Heart left ventricle (tissue), 13 donors: Measurements from ENCODE around the gene TUBA4A.
"Not testable (repeated sequence)": the region's sequence is repeated elsewhere in the genome, so short reads cannot be mapped to it uniquely, and the experiment has no call there.

Source experiments
- POLR2A ChIP-seq, 2 donors: fragments of 450-650 bp; IDR thresholded peaks; one replicate each; pipeline ENCODE4 v1.6.1; 2017; ENCODE audit warnings: antibody characterized with exemption in 2 of 2, mild to moderate bottlenecking in 2 of 2, moderate library complexity in 2 of 2
- TF ChIP-seq, protein P1 (sequence below), 12 donors: fragments of 200-600 bp; sonication (generic) in 4 of 12; IDR thresholded peaks; one replicate each; pipeline versions ENCODE4 v1.5.0 to v1.8.0; 2018 to 2022; ENCODE audit warnings: antibody characterized with exemption in 12 of 12, mild to moderate bottlenecking in 5 of 12
- donor health status: ischemic (EF 13 %, LVEDD 7.1; RV severe dilation, severe dysfunction).
- donor health status: DM: no; HTN: yes; CAD: no.
- donor health status: DM: no; HTN: no; CAD: no.
- donor health status: ischemic (EF 25% LVEDD 6.9; RV normal size, moderate dysfunction).
- donor health status: ischemic (EF 25% LVEDD 5.7; RV mildly dilated, moderate dysfunction).
- donor health status: ischemic (EF 35%, LVEDD 5.7; RV mildly dilated, moderate dysfunction).
- donor health status: nonischemic (EF 11% LVEDD 7.7; RV severe dilation, severe dysfunction).
- donor health status: DM: yes; HTN: yes; CAD: no.
- donor health status: PGD.
- donor health status: ischemic (EF 29% LVEDD 5.4; RV normal size, mild dysfunction).
- donor health status: nonischemic (EF 23%, LVEDD 6.1; RV moderate dilation, normal function).

DNA sequence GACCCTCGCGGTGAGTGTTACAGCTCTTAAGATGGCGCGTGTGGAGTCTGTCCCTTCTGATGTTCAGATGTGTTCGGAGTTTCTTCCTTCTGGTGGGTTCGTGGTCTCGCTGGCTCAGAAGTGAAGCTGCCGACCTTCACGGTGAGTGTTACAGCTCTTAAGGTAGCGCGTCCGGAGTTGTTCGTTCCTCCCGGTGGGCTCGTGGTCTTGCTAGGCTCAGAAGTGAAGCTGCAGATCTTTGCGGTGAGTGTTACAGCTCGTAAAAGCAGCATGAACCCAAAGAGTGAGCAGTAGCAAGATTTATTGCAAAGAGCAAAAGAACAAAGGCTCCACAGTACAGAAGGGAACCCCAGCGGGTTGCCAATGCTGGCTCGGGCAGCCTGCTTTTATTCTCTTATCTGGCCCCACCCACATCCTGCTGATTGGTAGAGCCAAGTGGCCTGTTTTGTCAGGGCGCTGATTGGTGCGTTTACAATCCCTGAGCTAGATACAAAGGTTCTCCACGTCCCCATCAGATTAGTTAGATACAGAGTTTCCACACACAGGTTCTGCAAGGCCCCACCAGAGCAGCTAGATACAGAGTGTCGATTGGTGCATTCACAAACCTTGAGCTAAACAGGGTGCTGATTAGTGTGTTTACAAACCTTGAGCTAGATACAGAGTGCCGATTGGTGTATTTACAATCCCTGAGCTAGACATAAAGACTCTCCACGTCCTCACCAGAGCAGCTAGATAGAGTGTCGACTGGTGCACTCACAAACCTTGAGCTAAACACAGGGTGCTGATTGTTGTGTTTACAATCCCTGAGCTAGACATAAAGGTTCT lies 53.0 kb downstream of the TUBA4A start:
- TF ChIP-seq, protein P1, sequence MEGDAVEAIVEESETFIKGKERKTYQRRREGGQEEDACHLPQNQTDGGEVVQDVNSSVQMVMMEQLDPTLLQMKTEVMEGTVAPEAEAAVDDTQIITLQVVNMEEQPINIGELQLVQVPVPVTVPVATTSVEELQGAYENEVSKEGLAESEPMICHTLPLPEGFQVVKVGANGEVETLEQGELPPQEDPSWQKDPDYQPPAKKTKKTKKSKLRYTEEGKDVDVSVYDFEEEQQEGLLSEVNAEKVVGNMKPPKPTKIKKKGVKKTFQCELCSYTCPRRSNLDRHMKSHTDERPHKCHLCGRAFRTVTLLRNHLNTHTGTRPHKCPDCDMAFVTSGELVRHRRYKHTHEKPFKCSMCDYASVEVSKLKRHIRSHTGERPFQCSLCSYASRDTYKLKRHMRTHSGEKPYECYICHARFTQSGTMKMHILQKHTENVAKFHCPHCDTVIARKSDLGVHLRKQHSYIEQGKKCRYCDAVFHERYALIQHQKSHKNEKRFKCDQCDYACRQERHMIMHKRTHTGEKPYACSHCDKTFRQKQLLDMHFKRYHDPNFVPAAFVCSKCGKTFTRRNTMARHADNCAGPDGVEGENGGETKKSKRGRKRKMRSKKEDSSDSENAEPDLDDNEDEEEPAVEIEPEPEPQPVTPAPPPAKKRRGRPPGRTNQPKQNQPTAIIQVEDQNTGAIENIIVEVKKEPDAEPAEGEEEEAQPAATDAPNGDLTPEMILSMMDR (IDR thresholded peaks at IDR 0.05): not testable (repeated sequence)
- not testable (repeated sequence) for TF ChIP-seq POLR2A (IDR thresholded peaks at IDR 0.05)
